HEK293 (cell line): ENCODE results near the gene FUT4.

Experiments
- ZFHX2 ChIP-seq: fragments of 450-650 bp; formaldehyde crosslinking; conservative IDR thresholded peaks from 2 replicates; pipeline ENCODE4 v1.5.1; 2016; ENCODE audit warnings: missing biosample characterization, missing genetic modification characterization
- TF ChIP-seq, protein P1 (sequence below): fragments of 450-650 bp; formaldehyde crosslinking; IDR thresholded peaks from 2 replicates; pipeline ENCODE4 v1.5.1; 2016; ENCODE audit warnings: missing biosample characterization, missing genetic modification characterization

GRCh38 chr11:94583213-94583865 is 39.6 kb downstream of the FUT4 start:
- no peak for TF ChIP-seq ZFHX2 (tag by site-specific recombination)
- TF ChIP-seq, protein P1, sequence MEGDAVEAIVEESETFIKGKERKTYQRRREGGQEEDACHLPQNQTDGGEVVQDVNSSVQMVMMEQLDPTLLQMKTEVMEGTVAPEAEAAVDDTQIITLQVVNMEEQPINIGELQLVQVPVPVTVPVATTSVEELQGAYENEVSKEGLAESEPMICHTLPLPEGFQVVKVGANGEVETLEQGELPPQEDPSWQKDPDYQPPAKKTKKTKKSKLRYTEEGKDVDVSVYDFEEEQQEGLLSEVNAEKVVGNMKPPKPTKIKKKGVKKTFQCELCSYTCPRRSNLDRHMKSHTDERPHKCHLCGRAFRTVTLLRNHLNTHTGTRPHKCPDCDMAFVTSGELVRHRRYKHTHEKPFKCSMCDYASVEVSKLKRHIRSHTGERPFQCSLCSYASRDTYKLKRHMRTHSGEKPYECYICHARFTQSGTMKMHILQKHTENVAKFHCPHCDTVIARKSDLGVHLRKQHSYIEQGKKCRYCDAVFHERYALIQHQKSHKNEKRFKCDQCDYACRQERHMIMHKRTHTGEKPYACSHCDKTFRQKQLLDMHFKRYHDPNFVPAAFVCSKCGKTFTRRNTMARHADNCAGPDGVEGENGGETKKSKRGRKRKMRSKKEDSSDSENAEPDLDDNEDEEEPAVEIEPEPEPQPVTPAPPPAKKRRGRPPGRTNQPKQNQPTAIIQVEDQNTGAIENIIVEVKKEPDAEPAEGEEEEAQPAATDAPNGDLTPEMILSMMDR = no peak
